ENCODE results near the gene ANKRD40. TPM values are rescaled to one million over a fixed set of nuclear protein-coding genes. Genes with fewer than 3 reads are reported as not detected.

ANKRD40 gene
- total RNA-seq, 1 experiment from 2014 or later: 45.3 TPM

DNA sequence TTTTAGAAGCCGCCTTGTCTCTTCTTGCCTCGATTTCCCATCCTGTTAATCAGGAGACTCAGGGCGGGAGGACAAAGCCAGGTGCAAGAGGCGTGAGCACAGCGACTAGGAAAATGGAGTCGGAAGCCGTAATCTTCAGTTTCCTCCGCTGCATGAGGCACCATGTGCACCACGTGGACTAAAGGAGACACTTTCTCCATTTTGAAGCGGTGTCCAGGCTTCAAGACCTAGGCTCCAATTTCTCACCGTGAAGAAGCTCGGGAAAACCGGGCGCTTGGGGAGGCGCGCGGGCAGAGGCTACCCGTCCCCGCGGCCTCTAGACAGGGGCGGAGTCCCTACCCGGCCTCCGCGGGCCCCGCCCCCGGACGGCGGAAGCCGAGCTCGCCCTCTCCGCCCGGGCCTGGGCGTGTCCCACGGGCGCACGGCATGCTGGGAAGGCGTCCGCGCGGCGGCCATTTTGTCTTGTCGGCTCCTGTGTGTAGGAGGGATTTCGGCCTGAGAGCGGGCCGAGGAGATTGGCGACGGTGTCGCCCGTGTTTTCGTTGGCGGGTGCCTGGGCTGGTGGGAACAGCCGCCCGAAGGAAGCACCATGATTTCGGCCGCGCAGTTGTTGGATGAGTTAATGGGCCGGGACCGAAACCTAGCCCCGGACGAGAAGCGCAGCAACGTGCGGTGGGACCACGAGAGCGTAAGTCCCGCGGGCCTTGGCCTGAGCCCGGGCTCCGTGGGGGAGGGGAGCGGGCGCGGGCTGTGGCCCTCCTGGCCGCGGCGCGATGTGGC, 11.6 kb upstream of the ANKRD40 start, which contains the start of gene LUC7L3 (continued):
- TF ChIP-seq, protein P1, sequence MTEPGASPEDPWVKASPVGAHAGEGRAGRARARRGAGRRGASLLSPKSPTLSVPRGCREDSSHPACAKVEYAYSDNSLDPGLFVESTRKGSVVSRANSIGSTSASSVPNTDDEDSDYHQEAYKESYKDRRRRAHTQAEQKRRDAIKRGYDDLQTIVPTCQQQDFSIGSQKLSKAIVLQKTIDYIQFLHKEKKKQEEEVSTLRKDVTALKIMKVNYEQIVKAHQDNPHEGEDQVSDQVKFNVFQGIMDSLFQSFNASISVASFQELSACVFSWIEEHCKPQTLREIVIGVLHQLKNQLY (CRISPR knock-in tag; IDR thresholded peaks at IDR 0.05): no peak; the same call in 1 of the 2 replicates
- TF ChIP-seq SMAD3 (CRISPR knock-in tag; IDR thresholded peaks at IDR 0.05; ENCODE audit: borderline replicate concordance): 0 out of 2 replicates have a peak, but pooled peaks have one; percentile 44
- TF ChIP-seq NFATC4 (CRISPR knock-in tag; IDR thresholded peaks at IDR 0.05): no peak
- 0 out of 2 replicates have a peak, but pooled peaks have one; percentile 34 for TF ChIP-seq TEAD4 (CRISPR knock-in tag; IDR thresholded peaks at IDR 0.05)
- TF ChIP-seq ZNF396 (CRISPR knock-in tag; IDR thresholded peaks at IDR 0.05; ENCODE audit: borderline replicate concordance): no peak
- TF ChIP-seq FOXP1 (CRISPR knock-in tag; IDR thresholded peaks at IDR 0.05; ENCODE audit: borderline replicate concordance): peak; percentile 75; the same call in 1 of the 2 replicates
- TF ChIP-seq, protein P2, sequence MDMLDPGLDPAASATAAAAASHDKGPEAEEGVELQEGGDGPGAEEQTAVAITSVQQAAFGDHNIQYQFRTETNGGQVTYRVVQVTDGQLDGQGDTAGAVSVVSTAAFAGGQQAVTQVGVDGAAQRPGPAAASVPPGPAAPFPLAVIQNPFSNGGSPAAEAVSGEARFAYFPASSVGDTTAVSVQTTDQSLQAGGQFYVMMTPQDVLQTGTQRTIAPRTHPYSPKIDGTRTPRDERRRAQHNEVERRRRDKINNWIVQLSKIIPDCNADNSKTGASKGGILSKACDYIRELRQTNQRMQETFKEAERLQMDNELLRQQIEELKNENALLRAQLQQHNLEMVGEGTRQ (CRISPR knock-in tag; IDR thresholded peaks at IDR 0.05): no peak
- TF ChIP-seq, protein P3, sequence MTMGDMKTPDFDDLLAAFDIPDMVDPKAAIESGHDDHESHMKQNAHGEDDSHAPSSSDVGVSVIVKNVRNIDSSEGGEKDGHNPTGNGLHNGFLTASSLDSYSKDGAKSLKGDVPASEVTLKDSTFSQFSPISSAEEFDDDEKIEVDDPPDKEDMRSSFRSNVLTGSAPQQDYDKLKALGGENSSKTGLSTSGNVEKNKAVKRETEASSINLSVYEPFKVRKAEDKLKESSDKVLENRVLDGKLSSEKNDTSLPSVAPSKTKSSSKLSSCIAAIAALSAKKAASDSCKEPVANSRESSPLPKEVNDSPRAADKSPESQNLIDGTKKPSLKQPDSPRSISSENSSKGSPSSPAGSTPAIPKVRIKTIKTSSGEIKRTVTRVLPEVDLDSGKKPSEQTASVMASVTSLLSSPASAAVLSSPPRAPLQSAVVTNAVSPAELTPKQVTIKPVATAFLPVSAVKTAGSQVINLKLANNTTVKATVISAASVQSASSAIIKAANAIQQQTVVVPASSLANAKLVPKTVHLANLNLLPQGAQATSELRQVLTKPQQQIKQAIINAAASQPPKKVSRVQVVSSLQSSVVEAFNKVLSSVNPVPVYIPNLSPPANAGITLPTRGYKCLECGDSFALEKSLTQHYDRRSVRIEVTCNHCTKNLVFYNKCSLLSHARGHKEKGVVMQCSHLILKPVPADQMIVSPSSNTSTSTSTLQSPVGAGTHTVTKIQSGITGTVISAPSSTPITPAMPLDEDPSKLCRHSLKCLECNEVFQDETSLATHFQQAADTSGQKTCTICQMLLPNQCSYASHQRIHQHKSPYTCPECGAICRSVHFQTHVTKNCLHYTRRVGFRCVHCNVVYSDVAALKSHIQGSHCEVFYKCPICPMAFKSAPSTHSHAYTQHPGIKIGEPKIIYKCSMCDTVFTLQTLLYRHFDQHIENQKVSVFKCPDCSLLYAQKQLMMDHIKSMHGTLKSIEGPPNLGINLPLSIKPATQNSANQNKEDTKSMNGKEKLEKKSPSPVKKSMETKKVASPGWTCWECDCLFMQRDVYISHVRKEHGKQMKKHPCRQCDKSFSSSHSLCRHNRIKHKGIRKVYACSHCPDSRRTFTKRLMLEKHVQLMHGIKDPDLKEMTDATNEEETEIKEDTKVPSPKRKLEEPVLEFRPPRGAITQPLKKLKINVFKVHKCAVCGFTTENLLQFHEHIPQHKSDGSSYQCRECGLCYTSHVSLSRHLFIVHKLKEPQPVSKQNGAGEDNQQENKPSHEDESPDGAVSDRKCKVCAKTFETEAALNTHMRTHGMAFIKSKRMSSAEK (CRISPR knock-in tag; IDR thresholded peaks at IDR 0.05; ENCODE audit: borderline replicate concordance): 0 out of 2 replicates have a peak, but pooled peaks have one; percentile 16
- no peak for TF ChIP-seq SOX15 (CRISPR knock-in tag; IDR thresholded peaks at IDR 0.05)
- TF ChIP-seq ZNF232 (CRISPR knock-in tag; IDR thresholded peaks at IDR 0.05): no peak
- TF ChIP-seq ESRRA (CRISPR knock-in tag; IDR thresholded peaks at IDR 0.05; ENCODE audit: borderline replicate concordance): no peak
- TF ChIP-seq ZNF423 (CRISPR knock-in tag; IDR thresholded peaks at IDR 0.05): no peak
- no peak for TF ChIP-seq CBFB (CRISPR knock-in tag; IDR thresholded peaks at IDR 0.05; ENCODE audit: low read depth)
- TF ChIP-seq TP53 (CRISPR knock-in tag; IDR thresholded peaks at IDR 0.05): no peak
- no peak for TF ChIP-seq JAZF1 (CRISPR knock-in tag; IDR thresholded peaks at IDR 0.05)
- TF ChIP-seq, protein P4, sequence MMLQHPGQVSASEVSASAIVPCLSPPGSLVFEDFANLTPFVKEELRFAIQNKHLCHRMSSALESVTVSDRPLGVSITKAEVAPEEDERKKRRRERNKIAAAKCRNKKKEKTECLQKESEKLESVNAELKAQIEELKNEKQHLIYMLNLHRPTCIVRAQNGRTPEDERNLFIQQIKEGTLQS (CRISPR knock-in tag; conservative IDR thresholded peaks at IDR 0.05): no peak
- TF ChIP-seq JUN (CRISPR knock-in tag; IDR thresholded peaks at IDR 0.05): no peak
- TF ChIP-seq ZNF263 (CRISPR knock-in tag; IDR thresholded peaks at IDR 0.05; ENCODE audit: low read depth): peak; percentile 6; the same call in 1 of the 2 replicates
- TF ChIP-seq ZBTB21 (CRISPR knock-in tag; IDR thresholded peaks at IDR 0.05; ENCODE audit: borderline replicate concordance): peak; percentile 70; the same call in 1 of the 2 replicates
- TF ChIP-seq, protein P5, sequence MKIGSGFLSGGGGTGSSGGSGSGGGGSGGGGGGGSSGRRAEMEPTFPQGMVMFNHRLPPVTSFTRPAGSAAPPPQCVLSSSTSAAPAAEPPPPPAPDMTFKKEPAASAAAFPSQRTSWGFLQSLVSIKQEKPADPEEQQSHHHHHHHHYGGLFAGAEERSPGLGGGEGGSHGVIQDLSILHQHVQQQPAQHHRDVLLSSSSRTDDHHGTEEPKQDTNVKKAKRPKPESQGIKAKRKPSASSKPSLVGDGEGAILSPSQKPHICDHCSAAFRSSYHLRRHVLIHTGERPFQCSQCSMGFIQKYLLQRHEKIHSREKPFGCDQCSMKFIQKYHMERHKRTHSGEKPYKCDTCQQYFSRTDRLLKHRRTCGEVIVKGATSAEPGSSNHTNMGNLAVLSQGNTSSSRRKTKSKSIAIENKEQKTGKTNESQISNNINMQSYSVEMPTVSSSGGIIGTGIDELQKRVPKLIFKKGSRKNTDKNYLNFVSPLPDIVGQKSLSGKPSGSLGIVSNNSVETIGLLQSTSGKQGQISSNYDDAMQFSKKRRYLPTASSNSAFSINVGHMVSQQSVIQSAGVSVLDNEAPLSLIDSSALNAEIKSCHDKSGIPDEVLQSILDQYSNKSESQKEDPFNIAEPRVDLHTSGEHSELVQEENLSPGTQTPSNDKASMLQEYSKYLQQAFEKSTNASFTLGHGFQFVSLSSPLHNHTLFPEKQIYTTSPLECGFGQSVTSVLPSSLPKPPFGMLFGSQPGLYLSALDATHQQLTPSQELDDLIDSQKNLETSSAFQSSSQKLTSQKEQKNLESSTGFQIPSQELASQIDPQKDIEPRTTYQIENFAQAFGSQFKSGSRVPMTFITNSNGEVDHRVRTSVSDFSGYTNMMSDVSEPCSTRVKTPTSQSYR (CRISPR knock-in tag; IDR thresholded peaks at IDR 0.05): peak; percentile 43; the same call in 1 of the 2 replicates
- TF ChIP-seq, protein P6, sequence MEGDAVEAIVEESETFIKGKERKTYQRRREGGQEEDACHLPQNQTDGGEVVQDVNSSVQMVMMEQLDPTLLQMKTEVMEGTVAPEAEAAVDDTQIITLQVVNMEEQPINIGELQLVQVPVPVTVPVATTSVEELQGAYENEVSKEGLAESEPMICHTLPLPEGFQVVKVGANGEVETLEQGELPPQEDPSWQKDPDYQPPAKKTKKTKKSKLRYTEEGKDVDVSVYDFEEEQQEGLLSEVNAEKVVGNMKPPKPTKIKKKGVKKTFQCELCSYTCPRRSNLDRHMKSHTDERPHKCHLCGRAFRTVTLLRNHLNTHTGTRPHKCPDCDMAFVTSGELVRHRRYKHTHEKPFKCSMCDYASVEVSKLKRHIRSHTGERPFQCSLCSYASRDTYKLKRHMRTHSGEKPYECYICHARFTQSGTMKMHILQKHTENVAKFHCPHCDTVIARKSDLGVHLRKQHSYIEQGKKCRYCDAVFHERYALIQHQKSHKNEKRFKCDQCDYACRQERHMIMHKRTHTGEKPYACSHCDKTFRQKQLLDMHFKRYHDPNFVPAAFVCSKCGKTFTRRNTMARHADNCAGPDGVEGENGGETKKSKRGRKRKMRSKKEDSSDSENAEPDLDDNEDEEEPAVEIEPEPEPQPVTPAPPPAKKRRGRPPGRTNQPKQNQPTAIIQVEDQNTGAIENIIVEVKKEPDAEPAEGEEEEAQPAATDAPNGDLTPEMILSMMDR (IDR thresholded peaks at IDR 0.05): no peak
- TF ChIP-seq MYBL2 (CRISPR knock-in tag; IDR thresholded peaks at IDR 0.05): peak; percentile 77
- TF ChIP-seq, protein P7, sequence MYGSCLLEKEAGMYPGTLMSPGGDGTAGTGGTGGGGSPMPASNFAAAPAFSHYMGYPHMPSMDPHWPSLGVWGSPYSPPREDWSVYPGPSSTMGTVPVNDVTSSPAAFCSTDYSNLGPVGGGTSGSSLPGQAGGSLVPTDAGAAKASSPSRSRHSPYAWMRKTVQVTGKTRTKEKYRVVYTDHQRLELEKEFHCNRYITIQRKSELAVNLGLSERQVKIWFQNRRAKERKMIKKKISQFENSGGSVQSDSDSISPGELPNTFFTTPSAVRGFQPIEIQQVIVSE (CRISPR knock-in tag; IDR thresholded peaks at IDR 0.05; ENCODE audit: borderline replicate concordance): no peak
- TF ChIP-seq, protein P8, sequence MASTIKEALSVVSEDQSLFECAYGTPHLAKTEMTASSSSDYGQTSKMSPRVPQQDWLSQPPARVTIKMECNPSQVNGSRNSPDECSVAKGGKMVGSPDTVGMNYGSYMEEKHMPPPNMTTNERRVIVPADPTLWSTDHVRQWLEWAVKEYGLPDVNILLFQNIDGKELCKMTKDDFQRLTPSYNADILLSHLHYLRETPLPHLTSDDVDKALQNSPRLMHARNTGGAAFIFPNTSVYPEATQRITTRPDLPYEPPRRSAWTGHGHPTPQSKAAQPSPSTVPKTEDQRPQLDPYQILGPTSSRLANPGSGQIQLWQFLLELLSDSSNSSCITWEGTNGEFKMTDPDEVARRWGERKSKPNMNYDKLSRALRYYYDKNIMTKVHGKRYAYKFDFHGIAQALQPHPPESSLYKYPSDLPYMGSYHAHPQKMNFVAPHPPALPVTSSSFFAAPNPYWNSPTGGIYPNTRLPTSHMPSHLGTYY (CRISPR knock-in tag; IDR thresholded peaks at IDR 0.05): no peak
